Measurements from ENCODE around the gene ZNF784. TPM values are rescaled to one million over a fixed set of nuclear protein-coding genes. Genes with fewer than 3 reads are reported as not detected.

Gene ZNF784
- total RNA-seq, 6 donors from 2014 or later, result 6.8 to 14.7 (median 8.6) TPM

- peaks cover 0 to 38% (median 20%) of the 10 kb centered on the region in 4 donors for H3K36me3 ChIP-seq
- 0% methylated on average over 20 to 21 of the region's 23 CpGs for WGBS, 2 donors
- peak; percentile 97 to 98 for DNase-seq
- ATAC-seq (ENCODE audit: low FRiP score in 2 of 2), result peak; percentile 94 to 97
- TF ChIP-seq CTCF (IDR thresholded peaks at IDR 0.05) (peak in 1 of 6 experiments; percentile 11), POLR2AphosphoS5 (IDR thresholded peaks at IDR 0.05) (peak; percentile 56 to 58), POLR2A (IDR thresholded peaks at IDR 0.05) (no peak)
- peaks cover 18 to 39% (median 25%) of the 10 kb centered on the region in 4 donors for H3K4me1 ChIP-seq
- H3K9me3 ChIP-seq, result no peaks in the 10 kb centered on the region
- no peaks in the 10 kb centered on the region for H3K27me3 ChIP-seq
- peak within 1 kb of the TSS; percentile 65 to 89 (median 76) for H3K4me3 ChIP-seq
- peak within 1 kb of the TSS; percentile 97 to 99 (median 99) for H3K27ac ChIP-seq
Observed at GRCh38 chr19:55599468-55599841, 24.9 kb downstream of the ZNF784 start, which contains the start of gene FIZ1. Gene FIZ1, minus strand, starts transcription at chr19:55599517. Its CDS starts 1,652 bp downstream, at chr19:55597865.

GRCh38 chr19:55598719-55599467 lies 25.5 kb downstream of the ZNF784 start:
- TF ChIP-seq POLR2A (IDR thresholded peaks at IDR 0.05), result peak in 2 of 4 donors; percentile 50 to 60
- no peak for TF ChIP-seq EP300 (IDR thresholded peaks at IDR 0.05)
- TF ChIP-seq POLR2AphosphoS5 (IDR thresholded peaks at IDR 0.05), result peak in 1 of 2 donors; percentile 45
- peak in 1 of 6 experiments; percentile 16 for TF ChIP-seq CTCF (IDR thresholded peaks at IDR 0.05)
- Histone ChIP-seq H3K9me3 (no peaks in the 10 kb centered on the region), H3K4me3 (peak overlapping the region; percentile 65 to 89 (median 76)), H3K27ac (peak overlapping the region; percentile 97 to 99 (median 99)), H3K4me1 (peaks cover 14 to 33% (median 20%) of the 10 kb centered on the region in 4 donors), H3K27me3 (no peaks in the 10 kb centered on the region), H3K36me3 (peaks cover 0 to 38% (median 20%) of the 10 kb centered on the region in 4 donors)
- 8 to 14% methylated on average over 11 to 26 of the region's 26 CpGs for WGBS, 2 donors
- DNase-seq (peak; percentile 95 to 96), ATAC-seq (ENCODE audit: low FRiP score in 2 of 2) (peak; percentile 93 to 96)

- no peaks in the 10 kb centered on the region for H3K9me3 ChIP-seq
- peak overlapping the region in 1 of 4 donors; percentile 99 for H3K27ac ChIP-seq
- peaks cover 14 to 29% (median 14%) of the 10 kb centered on the region in 4 donors for H3K4me1 ChIP-seq
- no peak for TF ChIP-seq EP300 (IDR thresholded peaks at IDR 0.05)
- TF ChIP-seq POLR2AphosphoS5 (IDR thresholded peaks at IDR 0.05), result no peak
- TF ChIP-seq POLR2A (IDR thresholded peaks at IDR 0.05), result no peak
- TF ChIP-seq CTCF (IDR thresholded peaks at IDR 0.05), result no peak
- H3K36me3 ChIP-seq, result peaks cover 0 to 45% (median 22%) of the 10 kb centered on the region in 4 donors
- DNase-seq, result no peak
- 83 to 89% methylated on average over 9 of the region's 9 CpGs for WGBS, 2 donors
- no peak for ATAC-seq (ENCODE audit: low FRiP score in 2 of 2)
- no peak overlapping the region for H3K4me3 ChIP-seq
- H3K27me3 ChIP-seq, result no peaks in the 10 kb centered on the region
Observed at GRCh38 chr19:55598034-55598433, 26.3 kb downstream of the ZNF784 start.

GRCh38 chr19:55597501-55597921 lies 26.9 kb downstream of the ZNF784 start:
- peaks cover 14 to 28% (median 14%) of the 10 kb centered on the region in 4 donors for H3K4me1 ChIP-seq
- TF ChIP-seq EP300 (IDR thresholded peaks at IDR 0.05) (no peak), POLR2AphosphoS5 (IDR thresholded peaks at IDR 0.05) (no peak), CTCF (IDR thresholded peaks at IDR 0.05) (no peak), POLR2A (IDR thresholded peaks at IDR 0.05) (no peak)
- DNase-seq (peak in 1 of 2 donors; percentile 89), ATAC-seq (ENCODE audit: low FRiP score in 2 of 2) (no peak)
- H3K36me3 ChIP-seq, result peaks cover 0 to 44% (median 24%) of the 10 kb centered on the region in 4 donors
- WGBS, 2 donors, result 97 to 98% methylated on average over 28 to 30 of the region's 30 CpGs
- H3K27ac ChIP-seq, result no peak overlapping the region
- no peaks in the 10 kb centered on the region for H3K27me3 ChIP-seq
- H3K4me3 ChIP-seq, result no peak overlapping the region
- H3K9me3 ChIP-seq, result no peaks in the 10 kb centered on the region
